GM21825 (cell line): ENCODE results near the gene CFAP46.
"Not testable (repeated sequence)": the region's sequence is repeated elsewhere in the genome, so short reads cannot be mapped to it uniquely, and the experiment has no call there.

Experiments
- ATAC-seq: cut with Tn5 transposase; IDR thresholded peaks from one replicate; pipeline ENCODE4 v1.9.1; 2021; ENCODE audit warnings: mild to moderate bottlenecking, moderate library complexity; ENCODE audit not compliant: unreplicated experiment

The CFAP46 gene

GRCh38 chr10:132929480-132929879, 12.9 kb downstream of the CFAP46 start:
- no peak for ATAC-seq

DNA sequence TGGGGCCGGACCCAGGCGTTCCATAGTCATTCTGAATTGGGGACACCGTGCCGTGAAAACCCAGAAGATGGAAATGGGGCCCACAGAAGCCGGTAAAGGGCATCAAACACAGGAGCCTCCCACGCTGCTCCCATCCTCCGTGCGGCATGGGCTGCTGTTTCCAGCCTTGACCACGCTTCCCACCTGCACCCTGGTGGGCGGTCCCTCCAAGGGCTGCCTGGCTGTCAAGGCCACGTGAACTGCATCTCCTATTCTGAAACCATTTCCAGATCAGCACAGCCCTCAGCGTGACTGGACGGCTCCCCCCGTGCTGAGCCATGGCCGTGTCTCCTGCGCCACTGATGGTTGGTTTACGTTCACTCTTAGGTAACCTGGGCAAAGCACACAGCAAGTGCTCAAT, 14.1 kb downstream of the CFAP46 start:
- ATAC-seq, result no peak

GRCh38 chr10:132927824-132928223, 14.5 kb downstream of the CFAP46 start:
- no peak for ATAC-seq

- ATAC-seq, result no peak
Measured at GRCh38 chr10:132926777-132927650, 15.4 kb downstream of the CFAP46 start.

DNA sequence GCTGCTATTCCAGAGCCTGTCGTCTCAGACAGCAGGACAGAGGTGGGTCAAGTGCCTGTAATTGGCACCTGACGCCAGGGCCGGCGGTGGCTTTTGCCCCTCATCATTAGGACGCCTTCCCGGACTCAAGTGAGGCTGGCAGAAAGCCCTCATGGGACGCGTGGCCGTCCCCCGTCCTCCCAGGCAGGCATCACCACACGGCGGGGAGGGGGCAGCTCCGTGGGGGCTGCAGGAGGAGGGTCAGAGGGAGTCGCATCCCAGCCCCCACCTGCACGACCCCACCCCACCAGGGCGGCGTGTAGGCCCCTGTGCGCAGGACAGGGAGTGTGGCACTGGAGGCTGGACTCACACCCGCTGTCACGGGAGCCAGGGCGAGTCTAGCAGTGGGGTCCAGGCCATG, 16.3 kb downstream of the CFAP46 start:
- ATAC-seq, result no peak

DNA sequence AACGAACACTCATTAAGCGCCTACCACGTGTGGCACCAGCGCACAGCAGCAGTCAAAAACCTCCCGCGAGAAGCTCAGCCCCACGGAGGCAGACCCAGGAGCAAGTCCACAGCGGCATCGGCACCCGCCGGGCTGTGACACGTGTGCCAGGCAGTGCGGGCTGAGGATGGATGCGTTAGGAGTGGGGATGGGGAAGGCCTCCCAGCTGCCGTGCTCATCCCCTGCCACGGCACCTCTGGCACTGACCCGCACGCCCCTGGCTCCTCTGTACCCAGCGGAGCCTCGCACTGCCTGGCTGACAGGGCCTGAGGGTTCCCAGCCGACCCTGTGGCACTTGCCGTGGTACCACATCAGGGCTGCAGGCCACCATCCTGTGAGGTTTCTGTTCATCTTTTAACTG, 16.8 kb downstream of the CFAP46 start:
- no peak for ATAC-seq

- ATAC-seq, result no peak
Measured at GRCh38 chr10:132925071-132925561, 17.3 kb downstream of the CFAP46 start.

- ATAC-seq, result no peak
Measured at GRCh38 chr10:132924046-132924952, 18.1 kb downstream of the CFAP46 start.

GRCh38 chr10:132923384-132923783, 19.0 kb downstream of the CFAP46 start:
- not testable (repeated sequence) for ATAC-seq

DNA sequence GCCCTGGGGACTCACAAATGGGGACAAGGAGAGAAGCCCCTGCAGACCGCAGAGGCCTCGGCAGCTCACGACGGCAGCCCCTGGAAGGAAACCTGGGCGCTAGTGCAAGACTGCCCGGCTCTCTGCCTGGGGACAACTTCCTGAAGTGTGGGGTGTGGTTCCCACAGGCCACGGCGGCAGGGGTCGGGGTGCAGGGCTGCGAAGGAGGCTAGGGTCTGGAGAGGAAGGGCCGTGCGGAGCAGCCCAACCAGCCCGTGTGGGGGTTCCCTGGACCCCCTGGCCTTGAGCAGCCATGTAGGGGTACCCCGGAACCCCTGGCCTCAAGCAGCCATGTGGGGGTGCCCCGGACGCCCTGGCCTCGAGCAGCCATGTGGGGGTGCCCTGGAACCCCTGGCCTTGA, 19.5 kb downstream of the CFAP46 start:
- ATAC-seq, result no peak

- no peak for ATAC-seq
Measured at GRCh38 chr10:132921818-132922807, 20.3 kb downstream of the CFAP46 start.

DNA sequence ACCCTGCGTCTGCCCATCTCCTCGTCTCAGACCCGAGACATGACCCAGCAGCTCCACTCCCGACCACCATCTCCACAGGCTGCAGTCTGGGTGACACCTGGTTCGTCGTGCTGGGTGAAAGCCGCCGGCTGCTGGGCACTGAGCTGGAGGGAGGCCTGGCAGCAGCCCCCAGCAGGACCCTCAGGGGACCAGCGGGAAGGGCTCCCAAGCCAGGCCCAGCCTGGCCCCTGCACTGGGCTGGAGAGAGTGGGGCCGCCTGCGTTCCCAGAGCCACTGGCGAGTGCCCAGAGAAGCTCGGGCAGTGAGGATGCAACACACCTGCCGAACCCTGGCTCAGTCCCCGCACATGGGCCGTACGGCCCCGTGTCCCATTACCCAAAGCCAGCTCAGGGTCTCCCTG, 21.3 kb downstream of the CFAP46 start:
- no peak for ATAC-seq

- ATAC-seq, result no peak
Measured at GRCh38 chr10:132920101-132920925, 22.1 kb downstream of the CFAP46 start.

GRCh38 chr10:132919374-132920100, 22.8 kb downstream of the CFAP46 start:
- no peak for ATAC-seq

GRCh38 chr10:132918617-132919373, 23.6 kb downstream of the CFAP46 start:
- ATAC-seq, result no peak

GRCh38 chr10:132918264-132918616, 24.1 kb downstream of the CFAP46 start:
- no peak for ATAC-seq

DNA sequence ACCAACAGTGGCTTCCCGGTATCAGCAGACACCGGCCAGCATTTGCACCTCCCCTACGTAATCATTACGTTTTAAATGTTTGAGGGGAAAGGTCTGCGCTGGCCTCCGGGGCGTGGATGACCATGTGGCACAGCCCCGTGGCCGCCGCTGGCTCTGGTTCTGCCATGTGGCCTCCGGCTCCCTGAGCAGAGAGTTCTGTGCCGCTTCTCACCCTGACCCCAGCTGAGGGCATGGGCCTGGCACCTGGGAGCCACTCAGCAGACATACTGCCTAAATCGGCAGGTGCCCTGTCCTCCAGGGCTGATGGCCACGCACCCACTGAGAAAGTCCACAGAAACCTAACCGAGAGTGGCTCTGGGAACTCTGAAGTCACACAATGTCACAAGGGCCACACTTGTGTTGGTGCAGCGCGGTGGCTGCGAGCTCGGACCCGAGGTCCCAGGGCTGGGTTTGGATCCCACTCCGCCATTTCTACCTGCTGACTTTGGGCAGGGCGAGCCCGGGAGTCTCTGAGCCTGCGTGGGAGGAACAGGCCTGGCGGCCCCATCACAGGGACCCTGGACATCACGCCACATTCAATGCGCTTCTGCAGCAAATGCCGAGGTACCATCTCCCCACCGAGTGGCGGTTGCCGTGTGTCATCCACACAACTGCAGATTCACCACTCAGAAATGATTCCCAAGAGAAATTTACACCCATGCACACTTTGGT, 25.3 kb downstream of the CFAP46 start:
- no peak for ATAC-seq

DNA sequence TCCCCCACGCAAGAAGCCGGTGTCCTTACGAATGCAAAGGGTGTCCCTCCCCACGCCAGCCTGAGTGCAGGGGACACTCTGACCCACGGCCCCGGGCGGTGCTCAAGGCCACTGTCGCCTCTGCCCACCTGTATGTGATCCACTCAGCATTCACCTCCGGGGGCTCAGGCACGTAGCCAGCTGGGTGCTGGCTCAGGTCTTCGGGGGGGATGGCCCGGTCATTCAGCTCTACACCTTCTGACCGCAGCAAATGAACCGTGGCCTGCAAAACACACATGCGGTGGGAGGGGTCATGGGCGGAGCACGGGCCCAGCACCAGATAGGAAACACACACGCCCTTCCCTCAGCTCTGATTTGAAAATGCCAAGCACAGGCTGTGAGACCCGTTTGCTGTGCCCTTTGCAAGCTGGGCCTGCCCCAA, 25.9 kb downstream of the CFAP46 start:
- no peak for ATAC-seq
